GM19035 (cell line): ENCODE results near the gene PRG2.
"Not testable (repeated sequence)": the region's sequence is repeated elsewhere in the genome, so short reads cannot be mapped to it uniquely, and the experiment has no call there.

ENCODE experiments used
- ATAC-seq: cut with Tn5 transposase; IDR thresholded peaks from one replicate; pipeline ENCODE4 v1.9.1; 2021; ENCODE audit not compliant: unreplicated experiment

PRG2 gene

GRCh38 chr11:57421066-57421465, 30.6 kb upstream of the PRG2 start:
- no peak for ATAC-seq

GRCh38 chr11:57419146-57419545, 28.7 kb upstream of the PRG2 start:
- ATAC-seq, result no peak

DNA sequence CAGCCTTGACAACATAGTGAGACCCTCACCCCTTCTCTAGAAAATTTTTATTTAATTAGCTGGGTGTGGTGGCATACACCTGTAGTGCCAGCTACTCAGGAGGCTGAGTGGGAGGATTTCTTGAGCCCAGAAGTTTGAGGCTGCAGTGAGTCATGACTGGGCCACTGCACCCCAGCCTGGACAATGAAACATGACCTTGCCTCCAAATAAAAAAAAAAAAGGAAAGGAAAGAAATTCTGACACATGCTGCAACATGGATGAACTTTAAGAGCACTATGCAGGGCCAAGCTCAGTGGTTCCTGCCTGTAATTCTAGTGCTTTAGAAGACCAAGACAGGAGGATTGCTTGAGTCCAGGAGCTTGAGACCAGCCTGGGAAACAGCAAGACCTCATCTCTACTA, 27.7 kb upstream of the PRG2 start:
- no peak for ATAC-seq

DNA sequence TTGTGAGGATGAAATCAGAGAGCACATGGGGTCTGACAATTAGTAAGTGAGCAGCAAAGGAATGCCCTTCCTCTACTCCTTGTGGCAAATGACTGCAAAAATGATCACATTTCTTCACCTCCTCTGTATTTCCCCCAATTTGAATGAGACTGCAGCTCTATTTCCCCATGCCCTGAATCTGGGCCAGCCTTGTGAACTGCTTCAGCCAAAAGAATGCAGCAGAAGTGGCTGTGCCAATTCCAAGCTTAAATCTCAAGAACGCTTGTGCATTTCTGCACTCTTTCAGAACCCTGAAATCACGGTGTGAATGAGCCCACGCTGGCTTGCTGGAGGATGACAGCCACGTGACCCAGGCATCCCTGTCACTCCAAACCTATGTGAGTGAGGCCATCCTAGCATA, 26.6 kb upstream of the PRG2 start:
- no peak for ATAC-seq

DNA sequence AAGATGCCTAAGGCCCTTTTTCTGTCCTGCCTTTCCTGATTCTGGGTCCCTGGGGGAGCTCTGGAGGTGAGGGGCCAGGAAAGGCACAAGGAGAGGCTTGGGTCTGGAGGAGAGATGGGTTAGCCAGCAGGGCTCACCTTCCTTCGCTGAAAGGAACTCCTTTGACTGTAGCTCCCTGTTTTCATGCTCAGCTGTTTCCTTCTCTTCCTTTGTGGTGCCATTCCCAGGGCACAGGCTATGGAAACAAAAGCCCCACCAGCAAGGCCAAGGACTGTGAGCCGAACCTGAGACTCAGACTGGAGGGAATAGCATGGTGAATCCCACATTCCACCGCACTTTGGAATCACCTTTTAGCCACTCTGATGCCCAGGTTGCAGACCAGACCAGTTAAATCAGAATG, 26.0 kb upstream of the PRG2 start:
- no peak for ATAC-seq

- no peak for ATAC-seq
These were observed 24.3 kb upstream of the PRG2 start for GRCh38 chr11:57414612-57415212.

DNA sequence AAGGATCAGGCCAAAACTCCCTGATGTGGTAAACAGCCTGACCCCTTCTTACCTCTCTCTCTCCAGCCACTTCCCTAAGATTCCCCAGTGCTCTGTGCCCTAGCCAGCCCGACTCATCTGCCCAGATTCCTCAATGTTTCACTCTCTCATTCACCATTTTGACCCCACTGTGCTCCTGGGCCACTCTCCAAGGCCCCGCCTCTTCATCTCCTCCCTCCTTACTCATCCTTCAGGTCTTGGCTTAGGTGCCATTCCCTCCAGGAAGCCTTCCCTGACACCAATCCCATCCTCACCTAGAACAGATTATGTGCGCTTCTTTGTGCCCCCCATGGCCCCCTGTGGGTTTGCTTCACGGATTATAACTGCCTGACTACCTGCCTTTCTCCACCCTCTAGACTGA, 23.2 kb upstream of the PRG2 start:
- ATAC-seq, result no peak

DNA sequence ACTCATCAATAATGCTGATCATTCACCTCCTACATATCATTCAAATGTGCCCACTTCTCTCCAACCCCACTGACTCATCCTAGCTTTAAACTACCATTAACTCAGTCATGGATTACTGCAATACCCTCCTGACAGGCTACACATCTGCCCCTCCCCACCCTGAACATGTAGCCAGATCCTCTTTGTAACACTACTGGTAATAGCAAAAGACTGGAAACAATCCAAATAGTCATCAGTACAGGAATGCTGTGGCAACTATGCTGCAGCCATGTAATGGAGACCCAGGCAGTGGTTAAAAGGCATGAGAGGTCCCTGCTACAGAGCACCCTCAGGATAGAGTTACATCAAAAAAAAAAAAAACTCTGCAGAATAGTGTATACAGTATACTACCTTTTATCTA, 19.8 kb upstream of the PRG2 start:
- no peak for ATAC-seq

- no peak for ATAC-seq
These were observed 19.1 kb upstream of the PRG2 start for GRCh38 chr11:57409321-57410100.

DNA sequence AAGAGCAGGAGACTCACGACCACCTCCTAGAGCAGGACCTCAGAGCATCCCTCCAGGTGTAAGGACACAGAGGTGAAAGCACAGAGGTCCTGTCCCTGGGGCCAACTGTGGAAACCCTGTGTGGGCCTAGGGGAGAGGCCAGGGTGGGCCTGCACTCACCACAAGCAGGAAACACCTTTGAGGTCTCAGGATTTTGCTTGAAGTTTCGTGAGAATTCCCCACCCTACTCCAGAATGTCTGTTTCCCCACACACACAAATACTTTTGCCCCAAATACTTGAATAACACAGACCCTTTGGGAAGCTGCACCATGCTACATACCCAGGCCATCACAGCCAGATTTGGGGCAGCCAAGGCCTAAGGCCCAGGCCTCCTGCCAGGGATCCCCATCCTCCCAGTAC, 18.3 kb upstream of the PRG2 start:
- no peak for ATAC-seq

GRCh38 chr11:57407941-57408475, 17.6 kb upstream of the PRG2 start:
- no peak for ATAC-seq

DNA sequence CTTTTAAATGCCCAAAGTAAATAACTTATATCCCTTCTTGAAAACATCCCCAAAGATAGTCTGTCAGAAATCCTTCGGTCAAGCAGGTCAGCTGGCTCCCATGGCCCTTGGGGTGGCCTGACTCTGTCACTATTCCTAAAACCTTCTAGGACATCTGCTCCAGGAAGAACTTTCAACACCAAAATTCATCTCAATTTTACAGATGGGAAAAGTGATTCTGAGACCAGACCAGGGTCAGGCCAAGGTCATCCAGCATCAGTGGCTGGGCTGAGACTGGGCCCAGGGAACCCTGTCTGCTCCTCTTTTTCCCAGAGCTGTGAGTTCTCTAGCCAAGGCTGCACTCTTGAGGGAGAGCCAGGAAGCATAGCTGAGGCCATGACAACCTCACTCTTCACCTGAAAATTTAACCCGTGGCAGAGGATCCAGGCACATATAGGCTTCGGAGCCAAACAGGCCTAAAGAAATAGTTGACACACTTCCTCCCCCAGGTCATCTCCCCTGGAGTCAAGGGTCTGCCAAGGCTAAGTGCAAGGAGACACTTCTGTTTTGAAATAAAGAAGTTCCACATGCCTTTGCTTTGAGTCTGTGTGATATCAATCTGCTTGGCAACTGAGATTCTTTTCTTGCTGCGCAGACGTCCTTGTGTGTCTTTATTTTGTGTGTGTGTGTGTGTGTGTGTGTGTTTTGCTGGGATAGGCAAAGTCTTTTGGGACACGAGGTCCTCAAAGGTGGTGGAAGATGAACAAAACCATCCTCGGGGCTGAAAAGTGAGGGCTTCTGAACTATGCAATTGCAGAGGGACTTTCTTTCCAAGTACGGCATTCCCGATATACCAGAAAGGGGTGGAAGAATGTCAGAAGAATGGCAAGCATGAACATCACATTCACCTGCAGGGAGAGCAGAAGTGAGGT, 16.8 kb upstream of the PRG2 start:
- ATAC-seq, result no peak

GRCh38 chr11:57406337-57406904, 16.0 kb upstream of the PRG2 start:
- ATAC-seq, result peak; percentile 72

- ATAC-seq, result no peak
These were observed 14.9 kb upstream of the PRG2 start for GRCh38 chr11:57405271-57405860.

DNA sequence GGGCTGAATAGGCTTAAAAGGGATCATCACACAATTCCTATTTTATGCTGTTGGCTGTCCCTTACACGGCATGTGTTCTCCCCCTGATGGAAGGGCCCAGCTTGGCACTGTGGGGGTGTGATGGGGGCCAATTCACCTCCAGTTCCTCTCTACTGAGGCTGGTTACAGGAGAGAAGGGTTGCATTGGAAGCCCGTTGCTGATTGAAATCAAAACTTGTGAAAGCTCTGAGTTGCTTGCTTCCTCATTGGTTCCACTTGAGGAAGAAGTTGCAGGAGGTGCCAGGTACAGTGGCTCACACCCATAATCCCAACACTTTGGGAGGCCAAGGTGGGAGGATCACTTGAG, 13.3 kb upstream of the PRG2 start:
- ATAC-seq, result no peak

GRCh38 chr11:57403003-57403801, 12.8 kb upstream of the PRG2 start:
- ATAC-seq, result not testable (repeated sequence)

DNA sequence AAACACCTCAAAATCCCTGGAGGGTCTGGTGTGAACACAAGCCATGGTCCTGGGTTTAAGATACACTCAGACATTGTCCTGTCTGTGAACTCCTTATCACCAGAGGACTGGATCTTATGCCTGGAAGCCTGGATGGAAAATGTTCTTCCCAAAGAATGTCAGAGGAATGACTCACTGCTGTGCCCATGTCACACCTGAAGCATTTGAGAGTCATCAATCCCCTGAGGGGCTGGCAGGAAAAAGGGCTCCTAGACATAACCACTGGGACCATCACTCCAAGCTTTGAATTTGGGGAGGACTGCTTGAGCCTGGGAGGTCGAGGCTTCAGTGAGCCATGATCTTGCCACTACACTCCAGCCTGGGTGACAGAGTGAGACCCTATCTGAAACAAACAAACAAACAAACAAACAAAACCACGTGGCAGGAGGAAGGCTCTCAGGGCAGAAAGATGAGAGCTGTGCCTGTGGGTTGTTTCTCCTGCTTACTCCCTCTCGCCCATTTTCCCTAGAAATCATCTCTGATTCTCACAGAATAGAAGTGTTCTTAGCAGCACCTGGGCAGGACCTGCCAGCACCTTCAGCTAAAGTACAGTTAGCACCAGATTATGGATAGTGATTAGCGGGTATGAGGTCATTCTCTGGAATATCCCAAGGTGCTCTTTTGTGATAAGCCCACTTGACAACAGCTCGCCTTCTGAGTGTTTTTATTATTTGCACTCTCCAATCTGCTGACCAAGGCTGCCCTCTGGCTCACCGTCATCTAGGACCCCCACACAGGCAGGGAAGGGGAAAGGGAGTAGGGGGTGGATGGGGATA, 11.9 kb upstream of the PRG2 start:
- ATAC-seq, result no peak

DNA sequence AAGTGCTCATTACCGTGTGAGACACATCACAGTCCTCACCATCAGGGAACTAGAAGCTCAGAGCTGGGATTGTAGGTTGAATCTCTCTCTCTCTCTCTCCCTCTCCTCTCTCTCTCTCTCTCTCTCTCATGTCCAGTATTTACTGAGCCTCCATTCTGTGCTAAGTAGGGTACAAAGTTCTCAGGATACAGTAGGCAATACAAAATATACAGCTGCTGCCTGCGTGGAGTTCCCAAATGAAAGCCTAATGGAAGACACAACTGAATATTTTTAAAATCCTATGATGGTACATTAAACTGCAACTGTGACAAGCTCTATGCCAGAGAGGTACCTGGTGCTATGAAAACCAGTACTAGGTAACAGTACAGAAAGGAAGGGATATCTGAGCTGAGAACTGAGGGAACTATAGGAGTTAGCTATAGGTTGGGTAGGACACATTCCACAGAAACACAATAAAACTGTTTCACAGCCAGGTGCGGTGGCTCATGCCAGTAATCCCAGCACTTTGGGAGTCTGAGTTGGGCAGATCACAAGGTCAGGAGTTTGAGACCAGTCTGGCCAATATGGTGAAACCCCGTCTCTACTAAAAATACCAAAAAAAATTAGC, 9.6 kb upstream of the PRG2 start:
- no peak for ATAC-seq

DNA sequence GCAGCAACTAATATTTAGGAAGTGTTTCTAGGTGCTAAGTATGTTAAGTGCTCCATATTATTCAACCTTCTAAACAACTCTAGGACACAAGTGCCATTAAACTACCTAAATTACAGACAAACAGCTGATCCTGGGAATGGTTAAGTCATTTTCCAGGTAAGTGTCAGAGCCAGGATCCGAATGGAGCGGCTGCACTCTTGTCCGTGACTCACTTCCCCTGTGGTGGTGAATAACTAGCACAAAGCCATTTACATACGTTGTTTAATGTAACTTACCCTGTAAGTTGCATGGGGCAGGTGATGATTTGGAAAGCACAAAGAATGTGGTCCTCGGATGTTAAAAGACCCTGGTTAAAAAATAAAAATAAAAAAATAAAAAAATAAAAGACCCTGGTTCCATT, 8.8 kb upstream of the PRG2 start:
- no peak for ATAC-seq
